GM12873 (cell line): ENCODE data around the gene UBE2D1.

ENCODE experiments used
- TF ChIP-seq, protein P1 (sequence below): IDR thresholded peaks from 2 replicates; pipeline ENCODE4 v1.5.1; 2012; ENCODE audit warnings: low read depth, mild to moderate bottlenecking, moderate library complexity, low read length, control low read depth; ENCODE audit not compliant: insufficient read depth; ENCODE audit errors: missing control alignments

The UBE2D1 gene

GRCh38 chr10:58322072-58322834 is 12.6 kb upstream of the UBE2D1 start:
- TF ChIP-seq, protein P1, sequence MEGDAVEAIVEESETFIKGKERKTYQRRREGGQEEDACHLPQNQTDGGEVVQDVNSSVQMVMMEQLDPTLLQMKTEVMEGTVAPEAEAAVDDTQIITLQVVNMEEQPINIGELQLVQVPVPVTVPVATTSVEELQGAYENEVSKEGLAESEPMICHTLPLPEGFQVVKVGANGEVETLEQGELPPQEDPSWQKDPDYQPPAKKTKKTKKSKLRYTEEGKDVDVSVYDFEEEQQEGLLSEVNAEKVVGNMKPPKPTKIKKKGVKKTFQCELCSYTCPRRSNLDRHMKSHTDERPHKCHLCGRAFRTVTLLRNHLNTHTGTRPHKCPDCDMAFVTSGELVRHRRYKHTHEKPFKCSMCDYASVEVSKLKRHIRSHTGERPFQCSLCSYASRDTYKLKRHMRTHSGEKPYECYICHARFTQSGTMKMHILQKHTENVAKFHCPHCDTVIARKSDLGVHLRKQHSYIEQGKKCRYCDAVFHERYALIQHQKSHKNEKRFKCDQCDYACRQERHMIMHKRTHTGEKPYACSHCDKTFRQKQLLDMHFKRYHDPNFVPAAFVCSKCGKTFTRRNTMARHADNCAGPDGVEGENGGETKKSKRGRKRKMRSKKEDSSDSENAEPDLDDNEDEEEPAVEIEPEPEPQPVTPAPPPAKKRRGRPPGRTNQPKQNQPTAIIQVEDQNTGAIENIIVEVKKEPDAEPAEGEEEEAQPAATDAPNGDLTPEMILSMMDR = no peak

DNA sequence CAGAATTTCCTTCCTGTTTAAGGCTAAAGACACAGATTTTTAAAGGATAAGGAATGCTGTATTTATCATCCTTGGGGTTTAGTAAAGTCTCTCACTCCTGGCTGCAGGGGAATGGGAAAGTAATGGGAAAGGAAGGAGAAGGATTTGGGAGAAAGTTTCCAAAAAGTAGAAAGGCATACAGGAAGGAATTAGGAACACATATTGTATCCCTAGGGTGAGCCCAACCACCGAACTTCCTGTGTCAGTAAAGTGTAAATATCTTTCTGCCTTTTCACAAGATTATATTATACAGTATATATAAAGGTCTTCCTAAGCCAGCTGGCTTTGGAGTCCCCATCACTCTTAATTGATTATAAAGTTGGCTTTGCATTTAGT is 12.0 kb upstream of the UBE2D1 start:
- TF ChIP-seq, protein P1 = no peak

DNA sequence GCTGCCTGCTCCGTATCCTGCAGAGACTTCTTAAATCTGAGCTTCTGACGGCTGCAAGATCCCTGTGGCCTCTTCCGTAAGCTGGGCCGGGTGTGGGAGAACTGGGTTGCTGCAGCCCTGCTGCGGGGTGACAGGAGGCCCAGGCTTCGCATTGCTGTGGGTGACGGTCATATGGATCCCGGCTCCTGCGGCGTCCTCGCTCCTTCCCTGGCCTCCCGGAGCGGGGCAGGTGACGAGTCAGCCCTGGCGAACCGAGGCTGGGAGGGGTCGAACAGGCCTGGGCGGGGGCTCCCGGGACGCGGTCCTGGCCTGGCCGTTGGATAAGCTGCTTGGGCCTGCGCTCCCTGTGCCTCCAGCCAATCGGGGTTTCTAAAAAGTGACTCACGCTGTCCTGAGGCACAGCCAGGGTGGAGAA is 7.8 kb upstream of the UBE2D1 start:
- TF ChIP-seq, protein P1 = no peak

- TF ChIP-seq, protein P1 = no peak
Measured at GRCh38 chr10:58328233-58328632, 6.6 kb upstream of the UBE2D1 start.

DNA sequence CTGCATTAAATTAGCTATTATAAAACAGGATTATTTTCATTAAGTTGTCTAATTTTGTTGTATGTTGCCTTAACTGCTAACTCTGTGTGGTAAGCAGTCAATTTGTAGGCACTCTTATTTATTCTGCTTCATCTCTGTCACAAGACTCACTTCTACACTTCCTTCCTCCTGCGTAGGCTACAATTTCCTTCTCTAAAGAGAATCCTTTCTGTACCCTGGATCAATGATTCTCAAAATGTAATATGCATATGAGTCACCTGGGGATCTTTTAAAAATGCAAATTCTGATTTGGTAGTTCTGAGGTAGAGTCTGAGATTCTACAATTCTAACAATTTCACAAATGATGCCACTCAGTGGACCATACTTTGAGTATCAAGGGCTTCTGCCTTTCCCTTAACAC is 4.4 kb upstream of the UBE2D1 start:
- TF ChIP-seq, protein P1 = no peak

DNA sequence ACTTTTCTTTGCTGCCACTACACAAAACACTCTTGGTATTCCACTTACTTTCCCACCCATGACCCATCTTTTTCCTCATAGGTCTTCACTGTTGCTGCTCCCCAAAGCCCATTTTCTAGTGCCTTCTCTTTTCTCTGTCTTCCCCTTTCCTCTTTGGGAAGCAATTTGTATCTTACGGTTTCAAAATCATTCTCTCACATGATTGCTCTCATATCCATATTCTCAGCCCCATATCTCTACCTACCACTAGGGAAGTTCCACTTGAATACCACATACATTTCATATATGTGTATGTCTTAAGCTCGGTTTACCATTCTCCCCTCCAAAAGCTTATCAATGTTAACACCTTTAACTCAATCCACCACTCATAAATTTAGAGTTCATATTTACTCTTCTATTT is 3.2 kb upstream of the UBE2D1 start:
- TF ChIP-seq, protein P1 = no peak

DNA sequence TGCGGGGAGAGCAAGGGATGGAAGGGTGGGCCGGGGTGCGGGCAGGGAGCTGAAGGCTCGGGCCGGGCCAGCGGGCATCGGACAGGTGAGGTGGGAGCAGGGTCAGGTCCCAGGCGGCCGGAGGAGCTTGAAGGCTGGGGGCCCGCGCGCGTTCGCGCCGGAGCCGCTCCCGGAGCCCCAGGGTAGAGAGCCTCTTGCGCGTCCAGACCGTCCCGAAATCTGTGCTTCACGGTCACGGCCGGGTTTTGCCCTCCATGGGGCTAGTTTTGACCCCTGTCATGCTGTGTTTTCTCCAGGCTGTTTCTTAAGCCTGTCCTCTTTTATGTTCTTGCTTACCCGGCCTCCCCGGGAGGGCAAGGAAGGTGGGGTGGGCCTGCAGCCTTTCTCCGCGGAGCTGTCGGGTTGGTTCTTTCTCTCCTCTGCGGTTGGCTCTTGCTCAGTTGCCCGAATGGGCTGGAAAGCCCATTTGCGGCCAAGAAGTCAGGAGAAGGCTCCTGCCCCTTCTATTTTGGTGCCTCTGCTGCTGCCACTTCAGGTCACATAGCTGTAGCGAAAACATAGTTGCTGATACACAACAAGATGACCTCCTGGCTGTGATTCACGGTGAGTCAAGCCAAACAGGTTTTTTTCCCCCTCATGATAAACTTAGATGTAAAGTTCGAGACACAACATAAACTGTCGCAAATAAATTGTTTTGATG is 650 bp downstream of the UBE2D1 start:
- TF ChIP-seq, protein P1 = no peak
